Heart left ventricle (tissue), 16 donors: ENCODE results near the gene FOXP2. TPM values are rescaled to one million over a fixed set of nuclear protein-coding genes. Genes with fewer than 3 reads are reported as not detected.
"Not testable (repeated sequence)": the region's sequence is repeated elsewhere in the genome, so short reads cannot be mapped to it uniquely, and the experiment has no call there.

Experiments used
- ATAC-seq, 4 donors: fragments of 200-7000 bp; cut with Tn5 transposase; one replicate each; pipeline ENCODE4 v1.9.1; 2020 to 2022; ENCODE audit warnings: moderate library complexity in 4 of 4, mild to moderate bottlenecking in 3 of 4, moderate number of reproducible peaks in 1 of 4
- DNase-seq, 5 donors: peaks; one replicate each; pipeline ENCODE4 v3.0.0-alpha.2; 2020
- H3K27ac ChIP-seq, 12 donors: fragments of 200-600 bp; sonication (generic) in 4 of 12; one replicate each; pipeline versions ENCODE4 v1.5.0 to v1.8.0; 2016 to 2022; ENCODE audit warnings: mild to moderate bottlenecking in 2 of 12
- H3K27me3 ChIP-seq, 9 donors: fragments of 200-600 bp; sonication (generic) in 2 of 9; one replicate each; pipeline versions ENCODE4 v1.5.1 to v1.8.0; 2016 to 2022; ENCODE audit warnings: mild to moderate bottlenecking in 3 of 9
- H3K36me3 ChIP-seq, 9 donors: fragments of 200-600 bp; sonication (generic) in 2 of 9; one replicate each; pipeline versions ENCODE4 v1.5.0 to v1.8.0; 2018 to 2022; ENCODE audit warnings: mild to moderate bottlenecking in 2 of 9
- H3K4me1 ChIP-seq, 12 donors: fragments of 200-600 bp; sonication (generic) in 4 of 12; one replicate each; pipeline versions ENCODE4 v1.5.0 to v1.8.0; 2016 to 2022; ENCODE audit warnings: mild to moderate bottlenecking in 3 of 12
- H3K4me3 ChIP-seq, 12 donors: fragments of 200-600 bp; sonication (generic) in 4 of 12; one replicate each; pipeline versions ENCODE4 v1.5.0 to v1.8.0; 2017 to 2022; ENCODE audit warnings: mild to moderate bottlenecking in 9 of 12, moderate library complexity in 4 of 12
- H3K9me3 ChIP-seq, 12 donors: fragments of 200-600 bp; sonication (generic) in 4 of 12; one replicate each; pipeline versions ENCODE4 v1.5.0 to v1.8.0; 2016 to 2022; ENCODE audit warnings: mild to moderate bottlenecking in 1 of 12
- CTCF ChIP-seq, 12 donors: fragments of 200-600 bp; sonication (generic) in 4 of 12; IDR thresholded peaks; one replicate each; pipeline versions ENCODE4 v1.5.0 to v1.8.0; 2018 to 2022; ENCODE audit warnings: antibody characterized with exemption in 12 of 12, mild to moderate bottlenecking in 5 of 12
- POLR2A ChIP-seq, 2 donors: fragments of 450-650 bp; IDR thresholded peaks; one replicate each; pipeline ENCODE4 v1.6.1; 2017; ENCODE audit warnings: antibody characterized with exemption in 2 of 2, mild to moderate bottlenecking in 2 of 2, moderate library complexity in 2 of 2
- WGBS, 4 donors: extraction: QIAGEN DNeasy Blood & Tissue Kit in 2 of 4; methylation state at CpG; one replicate each; pipeline versions ENCODE4 v1.1.5 to v1.1.7; 2013 to 2018; 5-methylcytosine and 5-hydroxymethylcytosine counted together
- intact Hi-C, 10 donors: fragments of 100-400 bp; cut with DNase I; formaldehyde crosslinking; loops; one replicate each; pipeline versions ENCODE4 v1.11.1 to v1.14.2; 2022
- polyA plus RNA-seq, 2 donors: library from polyadenylated mRNA; stranded (reverse); fragments of 200-250 nt; gene quantifications; one replicate each; pipeline ENCODE4 v1.2.3, GENCODE V29; 2013
- total RNA-seq, 9 donors: library from RNA; depleted of rRNA in 2 of 9; stranded (reverse); fragments of >200 nt in 2 of 9; fragmentation: NEBNext Ultra II Directional in 3 of 9; extraction: Animal tissue kit (Norgen Biotek cat#: 25700) in 3 of 9; gene quantifications; one replicate each; pipeline versions ENCODE4 v1.1.0 to v1.2.4, GENCODE V29; 2016 to 2023
- donor health status: ischemic (EF 13 %, LVEDD 7.1; RV severe dilation, severe dysfunction).
- donor health status: healthy with polysubstance abuse.
- donor health status: DM: no; HTN: yes; CAD: no.
- donor health status: DM: no; HTN: no; CAD: no.
- donor health status: ischemic (EF 25% LVEDD 6.9; RV normal size, moderate dysfunction).
- donor health status: ischemic (EF 25% LVEDD 5.7; RV mildly dilated, moderate dysfunction).
- donor health status: healthy.
- donor health status: DM: yes; HTN: yes; CAD: no.
- donor health status: ischemic (EF 35%, LVEDD 5.7; RV mildly dilated, moderate dysfunction).
- donor health status: nonischemic (EF 11% LVEDD 7.7; RV severe dilation, severe dysfunction).
- donor health status: DM: yes; HTN: yes; CAD: no.
- donor health status: PGD.
- donor health status: ischemic (EF 29% LVEDD 5.4; RV normal size, mild dysfunction).
- donor health status: nonischemic (EF 23%, LVEDD 6.1; RV moderate dilation, normal function).

FOXP2 gene
- total and polyA plus RNA-seq, 11 donors = 0.25 to 3.7 (median 1.9) TPM

GRCh38 chr7:114504586-114504985 is 90.0 kb downstream of the FOXP2 start:
- TF ChIP-seq CTCF (IDR thresholded peaks at IDR 0.05) (no peak), POLR2A (IDR thresholded peaks at IDR 0.05) (no peak)
- no peaks in the 10 kb centered on the region for H3K27me3 ChIP-seq
- no peak overlapping the region for H3K27ac ChIP-seq
- 67 to 82% (median 73%) methylated on average over 1 of the region's 1 CpG for WGBS, 4 donors
- peaks cover 0 to 2% (median 0%) of the 10 kb centered on the region in 12 donors for H3K4me1 ChIP-seq
- ATAC-seq (no peak), DNase-seq (no peak)
- intact Hi-C loops = no loop called here
- no peaks in the 10 kb centered on the region for H3K36me3 ChIP-seq
- H3K4me3 ChIP-seq = no peak overlapping the region
- no peaks in the 10 kb centered on the region for H3K9me3 ChIP-seq

- Histone ChIP-seq H3K4me1 (peaks cover 0 to 2% (median 0%) of the 10 kb centered on the region in 12 donors), H3K27me3 (no peaks in the 10 kb centered on the region), H3K4me3 (no peak overlapping the region), H3K9me3 (peaks cover 0 to 6% (median 0%) of the 10 kb centered on the region in 12 donors), H3K27ac (peak overlapping the region in 1 of 12 donors; percentile 12), H3K36me3 (no peaks in the 10 kb centered on the region)
- 67 to 84% (median 81%) methylated on average over 1 of the region's 1 CpG for WGBS, 4 donors
- no peak for TF ChIP-seq POLR2A (IDR thresholded peaks at IDR 0.05)
- TF ChIP-seq CTCF (IDR thresholded peaks at IDR 0.05) = no peak
- ATAC-seq (no peak), DNase-seq (no peak)
- intact Hi-C loops = no loop called here
Measured at GRCh38 chr7:114507381-114507780, 92.8 kb downstream of the FOXP2 start.

GRCh38 chr7:114508086-114508485 is 93.5 kb downstream of the FOXP2 start:
- H3K36me3 ChIP-seq = no peaks in the 10 kb centered on the region
- TF ChIP-seq POLR2A (IDR thresholded peaks at IDR 0.05) (no peak), CTCF (IDR thresholded peaks at IDR 0.05) (no peak)
- DNase-seq (no peak), ATAC-seq (peak in 1 of 4 donors; percentile 60)
- peaks cover 0 to 6% (median 0%) of the 10 kb centered on the region in 12 donors for H3K9me3 ChIP-seq
- peak overlapping the region in 1 of 12 donors; percentile 12 for H3K27ac ChIP-seq
- no peaks in the 10 kb centered on the region for H3K27me3 ChIP-seq
- intact Hi-C loops = no loop called here
- H3K4me3 ChIP-seq = no peak overlapping the region
- H3K4me1 ChIP-seq = no peaks in the 10 kb centered on the region

- H3K4me1 ChIP-seq, DNase-seq, intact Hi-C loops, H3K4me3 ChIP-seq, H3K9me3 ChIP-seq, H3K27me3 ChIP-seq, ATAC-seq, H3K27ac ChIP-seq, H3K36me3 ChIP-seq: not testable (repeated sequence)
- WGBS, 4 donors = 92 to 100% (median 99%) methylated on average over 1 of the region's 1 CpG
Measured at GRCh38 chr7:114510824-114511223, 96.2 kb downstream of the FOXP2 start.

- ATAC-seq (peak in 1 of 4 donors; percentile 26), DNase-seq (no peak)
- H3K4me1 ChIP-seq = peaks cover 0 to 6% (median 0%) of the 10 kb centered on the region in 12 donors
- no peak overlapping the region for H3K27ac ChIP-seq
- TF ChIP-seq POLR2A (IDR thresholded peaks at IDR 0.05) (no peak), CTCF (IDR thresholded peaks at IDR 0.05) (no peak)
- H3K36me3 ChIP-seq = no peaks in the 10 kb centered on the region
- no peaks in the 10 kb centered on the region for H3K27me3 ChIP-seq
- H3K9me3 ChIP-seq = peaks cover 0 to 7% (median 0%) of the 10 kb centered on the region in 12 donors
- intact Hi-C loops = no loop called here
- WGBS, 4 donors = 45 to 72% (median 53%) methylated on average over 1 of the region's 1 CpG
- H3K4me3 ChIP-seq = no peak overlapping the region
Measured at GRCh38 chr7:114519240-114519639, 104.6 kb downstream of the FOXP2 start.
